ENCODE results near the gene GALNT2. TPM values are rescaled to one million over a fixed set of nuclear protein-coding genes. Genes with fewer than 3 reads are reported as not detected.

The GALNT2 gene
- total and polyA plus RNA-seq, 9 donors = 38.6 to 142 (median 83.7) TPM

DNA sequence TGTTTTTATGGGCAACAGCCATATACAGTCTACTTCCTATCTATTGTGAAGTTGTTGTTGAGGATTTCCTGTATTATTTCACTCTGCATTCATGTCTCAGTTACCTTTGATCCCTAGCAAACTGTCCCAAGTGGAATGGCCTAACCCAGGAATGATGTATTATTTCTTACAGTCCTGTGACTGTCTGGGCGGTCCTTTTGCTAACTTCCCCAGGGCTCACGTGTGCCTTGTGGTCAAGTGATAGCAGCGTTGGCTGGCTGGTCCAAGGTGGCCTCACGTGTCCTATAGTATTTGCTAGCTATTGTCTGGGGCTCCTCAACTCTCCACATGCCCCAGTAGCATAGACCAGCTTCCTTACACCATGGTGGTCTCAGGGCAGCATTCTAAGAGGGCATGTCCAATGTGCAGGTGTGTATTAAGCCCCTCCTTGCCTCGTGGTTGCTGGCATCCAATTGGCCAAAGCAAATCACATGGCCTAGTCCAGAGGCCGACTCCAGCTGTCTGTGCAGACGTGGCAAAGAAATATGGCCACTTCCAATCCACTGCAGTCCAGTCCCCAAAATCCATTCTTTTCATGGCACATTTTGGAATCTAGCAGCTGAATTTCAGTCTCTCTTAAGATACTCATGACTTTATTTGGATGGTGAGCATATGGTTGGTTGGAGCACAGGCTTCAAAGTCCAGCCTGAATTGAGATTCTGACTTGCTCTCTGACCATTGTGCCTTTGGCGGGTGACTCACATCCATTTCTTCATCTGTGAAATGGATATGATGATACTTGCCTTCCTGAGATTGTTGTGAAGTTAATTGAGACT is 94.1 kb downstream of the GALNT2 start:
- intact Hi-C loops (cut with DNase I) = no loop called here
- H3K27ac ChIP-seq = no peak overlapping the region
- H3K27me3 ChIP-seq = no peaks in the 10 kb centered on the region
- H3K4me1 ChIP-seq (ENCODE audit: insufficient read depth) = peaks cover 22% of the 10 kb centered on the region
- no peaks in the 10 kb centered on the region for H3K9me3 ChIP-seq
- no peaks in the 10 kb centered on the region for H3K36me3 ChIP-seq
- peak in 1 of 5 donors; percentile 11 for DNase-seq
- no peak overlapping the region for H3K4me3 ChIP-seq
- WGBS, 3 donors = 81 to 85% (median 84%) methylated on average over 8 of the region's 8 CpGs
- no peak for TF ChIP-seq POLR2A (IDR thresholded peaks at IDR 0.05)
- no peak for TF ChIP-seq CTCF (IDR thresholded peaks at IDR 0.05)
- TF ChIP-seq EP300 (IDR thresholded peaks at IDR 0.05) = no peak

DNA sequence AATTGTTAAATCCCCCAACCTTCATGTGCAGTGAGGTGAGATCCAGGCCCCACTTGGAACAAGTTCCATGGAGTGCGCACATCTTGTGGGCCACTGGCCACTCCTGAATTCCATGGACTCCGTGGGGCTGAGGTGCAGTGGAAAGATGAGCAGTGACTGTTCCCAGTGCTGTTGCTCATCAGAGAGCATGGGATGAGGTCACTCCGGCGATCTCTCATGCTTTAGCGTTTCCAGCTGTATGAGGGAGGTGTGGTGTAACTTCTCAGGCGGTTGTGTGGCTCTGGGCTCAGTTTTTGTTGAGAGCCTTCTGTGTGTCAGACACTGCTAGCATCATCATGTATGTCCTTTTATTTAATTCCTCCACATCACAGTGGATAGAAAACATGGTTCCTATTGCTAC is 96.2 kb downstream of the GALNT2 start:
- no peak for TF ChIP-seq EP300 (IDR thresholded peaks at IDR 0.05)
- Histone ChIP-seq H3K36me3 (no peaks in the 10 kb centered on the region), H3K9me3 (no peaks in the 10 kb centered on the region), H3K4me1 (ENCODE audit: insufficient read depth) (peaks cover 20% of the 10 kb centered on the region), H3K27me3 (no peaks in the 10 kb centered on the region), H3K4me3 (no peak overlapping the region), H3K27ac (no peak overlapping the region)
- DNase-seq = peak in 1 of 5 donors; percentile 25
- intact Hi-C loops (cut with DNase I) = no loop called here
- 92 to 93% (median 92%) methylated on average over 6 of the region's 6 CpGs for WGBS, 3 donors

DNA sequence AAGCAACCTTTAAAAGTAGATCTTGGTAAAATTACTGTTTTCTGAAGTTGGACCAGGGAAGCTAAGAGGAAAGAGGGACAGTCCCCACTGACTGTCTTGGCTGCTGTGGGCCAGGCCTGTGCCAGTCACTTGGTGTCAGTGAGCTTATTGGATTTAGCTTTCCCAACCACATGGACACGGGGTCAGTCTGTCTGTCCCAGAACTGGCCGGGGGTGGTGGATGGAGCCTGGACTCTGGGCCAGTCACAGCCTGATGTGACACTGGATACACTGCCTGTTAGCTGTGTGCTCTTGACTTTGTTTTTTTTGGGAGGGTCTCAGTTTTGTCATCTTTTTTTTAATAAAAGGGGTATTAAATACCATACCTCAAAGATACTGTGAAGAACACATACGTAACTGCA is 96.7 kb downstream of the GALNT2 start:
- Histone ChIP-seq H3K4me1 (ENCODE audit: insufficient read depth) (peaks cover 18% of the 10 kb centered on the region), H3K27me3 (no peaks in the 10 kb centered on the region), H3K4me3 (no peak overlapping the region), H3K27ac (no peak overlapping the region), H3K9me3 (no peaks in the 10 kb centered on the region), H3K36me3 (no peaks in the 10 kb centered on the region)
- TF ChIP-seq EP300 (IDR thresholded peaks at IDR 0.05) (no peak), CTCF (IDR thresholded peaks at IDR 0.05) (no peak)
- intact Hi-C loops (cut with DNase I) = no loop called here
- DNase-seq = peak in 1 of 5 donors; percentile 3
- 94 to 98% (median 96%) methylated on average over 3 of the region's 3 CpGs for WGBS, 3 donors

DNA sequence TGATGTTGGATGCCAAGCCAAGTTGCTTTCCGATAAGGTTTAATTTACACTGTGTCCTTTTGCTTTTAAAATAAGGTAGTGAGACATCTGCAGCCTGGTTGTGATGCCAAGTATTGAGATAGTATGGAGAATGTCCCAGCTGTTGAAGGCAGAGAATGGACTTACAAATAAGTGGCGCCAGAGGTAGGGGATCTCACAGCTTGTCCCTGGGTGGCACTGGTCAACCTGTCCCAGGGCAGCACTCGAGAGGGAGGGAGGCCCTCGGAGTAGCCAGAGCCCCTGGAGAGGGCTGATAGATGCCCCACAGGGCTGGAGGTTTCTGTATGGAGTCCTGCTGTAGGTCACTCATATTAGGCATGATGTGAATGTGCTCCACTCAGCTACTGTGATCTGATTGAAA is 98.5 kb downstream of the GALNT2 start:
- H3K27me3 ChIP-seq = no peaks in the 10 kb centered on the region
- TF ChIP-seq POLR2A (IDR thresholded peaks at IDR 0.05) = no peak
- no peak for TF ChIP-seq EP300 (IDR thresholded peaks at IDR 0.05)
- no peak for TF ChIP-seq CTCF (IDR thresholded peaks at IDR 0.05)
- no peaks in the 10 kb centered on the region for H3K9me3 ChIP-seq
- H3K4me1 ChIP-seq (ENCODE audit: insufficient read depth) = peaks cover 15% of the 10 kb centered on the region
- H3K36me3 ChIP-seq = no peaks in the 10 kb centered on the region
- intact Hi-C loops (cut with DNase I) = no loop called here
- no peak overlapping the region for H3K27ac ChIP-seq
- DNase-seq = peak in 1 of 5 donors; percentile 9
- no peak overlapping the region for H3K4me3 ChIP-seq
- 56 to 64% (median 63%) methylated on average over 4 of the region's 4 CpGs for WGBS, 3 donors

Data from ovary (tissue), 9 donors.